SH-SY5Y (cell line): ENCODE results near the gene CDAN1.

Experiments
- GATA2 ChIP-seq: IDR thresholded peaks from 2 replicates; pipeline ENCODE4 v1.6.1; 2011; ENCODE audit warnings: mild to moderate bottlenecking, low read depth, low read length
- GATA3 ChIP-seq: IDR thresholded peaks from 2 replicates; pipeline ENCODE4 v1.6.1; 2011; ENCODE audit warnings: low read depth, mild to moderate bottlenecking, low read length, moderate library complexity

- TF ChIP-seq GATA3 (no peak), GATA2 (no peak)
These were observed 7.3 kb upstream of the CDAN1 start for GRCh38 chr15:42744195-42744594.
